GM23248 (cell line): ENCODE results near the gene DIP2C.

Source experiments
- EZH2 ChIP-seq: fragments of 200-600 bp; sonication (generic); IDR thresholded peaks from 2 replicates; pipeline ENCODE4 v1.6.1; 2018; ENCODE audit warnings: antibody characterized with exemption, mild to moderate bottlenecking; ENCODE audit not compliant: insufficient read depth, poor library complexity, severe bottlenecking
- EZH2phosphoT487 ChIP-seq: fragments of 200-600 bp; sonication (generic); IDR thresholded peaks from 2 replicates; pipeline ENCODE4 v1.6.1; 2018; ENCODE audit warnings: antibody characterized with exemption, moderate library complexity, mild to moderate bottlenecking, low read depth; ENCODE audit not compliant: insufficient read depth

- no peak for TF ChIP-seq EZH2phosphoT487
- no peak for TF ChIP-seq EZH2
These were observed 9.3 kb downstream of the DIP2C start for GRCh38 chr10:680146-680545.
